Midbrain (tissue), 1 donor: ENCODE data around the gene LATS2.

Experiments
- DNase-seq: peaks from one replicate; lab custom pipeline; 2025; lab: John Stamatoyannopoulos, UW

LATS2 gene

GRCh38 chr13:21061029-21061763, at the start of gene LATS2:
TSS of gene LATS2 (minus strand) at chr13:21061586. CDS start at chr13:21046026, 15,560 bp downstream.
- DNase-seq: peak; percentile 89

- DNase-seq: no peak
These were observed 47.8 kb upstream of the LATS2 start for GRCh38 chr13:21109168-21109567.

DNA sequence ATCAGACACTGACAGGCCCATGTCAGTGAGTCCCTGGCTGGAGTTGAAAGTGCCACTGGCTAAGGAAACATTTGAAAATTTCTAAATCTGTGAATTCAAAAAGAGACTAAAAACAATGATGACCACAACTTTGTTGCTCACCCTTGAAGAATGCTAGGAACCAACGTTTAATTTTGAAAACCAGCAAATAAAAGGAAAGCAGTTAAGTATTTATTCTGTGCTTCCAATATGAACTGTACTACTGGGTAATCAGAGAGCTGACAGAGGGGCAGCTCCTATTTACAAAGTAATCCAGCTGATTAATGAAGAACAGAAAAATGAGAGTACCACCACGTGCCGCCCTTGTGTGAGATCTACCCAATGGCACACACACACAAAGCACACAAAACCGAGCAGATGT, 44.7 kb upstream of the LATS2 start:
- no peak for DNase-seq

GRCh38 chr13:21104199-21105019, 43.0 kb upstream of the LATS2 start:
- DNase-seq: no peak

- no peak for DNase-seq
These were observed 40.6 kb upstream of the LATS2 start for GRCh38 chr13:21101865-21102576.

DNA sequence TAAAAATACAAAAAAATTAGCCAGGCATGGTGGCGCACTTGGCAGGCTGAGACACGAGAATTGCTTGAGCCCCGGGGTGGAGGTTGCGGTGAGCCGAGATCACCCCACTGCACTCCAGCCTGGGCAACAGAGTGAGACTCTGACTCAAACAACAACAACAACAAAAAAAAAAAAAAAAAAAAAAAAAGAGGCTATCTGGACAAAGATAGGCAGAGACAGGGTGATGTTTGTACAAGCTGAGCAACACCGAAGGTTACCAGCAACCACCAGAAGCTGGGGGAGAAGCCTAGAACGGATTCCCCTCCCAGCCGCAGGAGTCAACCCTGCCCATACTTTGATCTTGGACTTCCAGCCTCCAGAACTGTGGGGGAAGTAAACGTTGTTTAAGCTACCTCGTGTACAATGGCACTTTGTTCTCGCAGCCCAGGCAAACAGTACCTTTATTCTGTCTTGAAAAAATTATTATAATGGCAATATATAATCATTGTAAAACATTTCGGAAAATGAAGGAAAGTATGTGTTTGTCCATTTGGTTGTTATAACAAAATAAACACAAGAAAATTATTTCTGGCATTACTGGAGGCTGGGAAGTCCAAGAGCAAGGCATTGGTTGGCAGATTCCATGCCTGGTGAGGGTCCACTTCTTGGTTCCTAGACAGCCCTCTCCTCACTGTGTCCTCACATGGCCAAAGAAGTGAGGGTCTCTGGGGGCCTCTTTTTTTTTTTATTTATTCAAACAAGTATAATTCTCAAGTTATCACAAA, 39.8 kb upstream of the LATS2 start:
- DNase-seq: no peak

- no peak for DNase-seq
These were observed 38.8 kb upstream of the LATS2 start for GRCh38 chr13:21100211-21100610.

- DNase-seq: no peak
These were observed 33.9 kb upstream of the LATS2 start for GRCh38 chr13:21095311-21095710.

DNA sequence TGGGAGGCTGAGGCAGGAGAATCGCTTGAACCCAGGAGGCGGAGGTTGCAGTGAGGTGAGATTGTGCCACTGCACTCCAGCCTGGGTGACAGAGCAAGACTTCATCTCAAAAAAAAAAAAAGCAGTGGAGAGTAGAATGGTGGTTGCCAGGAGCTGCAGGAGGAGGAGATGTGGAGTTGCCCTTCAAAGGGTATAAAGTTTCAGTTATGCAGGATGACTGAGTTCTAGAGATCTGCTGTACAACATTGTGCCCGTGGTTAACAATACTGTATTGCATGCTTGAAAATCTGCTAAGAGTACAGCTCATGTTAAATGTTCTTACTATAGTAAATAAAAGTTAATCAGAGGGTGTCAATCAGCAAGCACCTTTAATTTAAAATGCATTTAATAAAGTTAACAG, 28.4 kb upstream of the LATS2 start:
- DNase-seq: no peak

DNA sequence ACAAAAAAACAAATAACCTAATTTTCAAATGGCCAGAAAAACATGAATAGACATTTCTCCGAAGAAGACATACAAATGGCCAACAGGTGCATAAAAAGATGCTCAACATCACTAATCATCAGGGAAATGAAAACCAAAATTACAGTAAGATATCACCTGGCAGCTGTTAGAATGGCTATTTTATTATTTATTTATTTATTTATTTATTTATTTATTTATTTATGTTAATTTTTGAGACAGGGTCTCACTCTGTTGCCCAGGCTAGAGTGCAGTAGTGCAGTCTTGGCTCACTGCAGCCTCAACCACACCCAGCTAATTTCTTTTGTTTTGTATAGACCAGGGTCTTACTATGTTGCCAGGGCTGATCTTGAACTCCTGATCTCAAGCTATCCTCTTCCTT, 27.1 kb upstream of the LATS2 start:
- DNase-seq: no peak

DNA sequence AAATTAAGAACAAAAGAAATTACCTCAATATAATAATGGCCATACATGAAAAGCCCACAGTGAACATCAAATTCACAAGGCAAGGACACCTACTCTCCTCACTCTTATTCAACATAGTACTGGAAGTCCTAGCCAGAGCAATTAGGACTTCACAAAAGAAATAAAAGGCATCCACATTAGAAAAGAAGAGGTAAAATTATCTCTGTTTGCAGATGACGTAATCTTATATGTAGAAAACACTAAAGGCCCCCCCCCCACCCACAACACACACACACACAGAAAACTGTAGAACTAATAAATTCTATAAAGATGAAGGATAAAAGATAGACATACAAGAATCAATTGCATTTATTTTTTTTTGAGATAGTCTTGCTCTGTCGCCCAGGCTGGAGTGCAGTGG, 25.5 kb upstream of the LATS2 start:
- no peak for DNase-seq

DNA sequence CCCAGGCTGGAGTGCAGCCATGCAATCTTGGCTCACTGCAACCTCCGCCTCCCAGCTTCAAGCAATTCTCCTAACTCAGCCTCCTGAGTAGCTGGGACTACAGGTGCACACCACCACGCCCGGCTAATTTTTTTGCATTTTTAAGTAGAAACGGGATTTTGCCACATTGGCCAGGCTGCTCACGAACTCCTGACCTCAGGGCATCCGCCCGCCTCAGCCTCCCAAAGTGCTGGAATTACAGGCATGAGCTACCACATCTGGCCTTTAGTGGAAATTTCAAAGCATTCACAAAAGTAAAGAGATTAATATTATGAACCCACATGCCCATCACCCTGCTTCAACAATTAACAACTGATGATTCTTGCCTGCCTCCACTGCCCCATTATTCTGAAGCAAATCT, 20.5 kb upstream of the LATS2 start:
- no peak for DNase-seq

GRCh38 chr13:21080593-21080891, 19.2 kb upstream of the LATS2 start:
- no peak for DNase-seq

DNA sequence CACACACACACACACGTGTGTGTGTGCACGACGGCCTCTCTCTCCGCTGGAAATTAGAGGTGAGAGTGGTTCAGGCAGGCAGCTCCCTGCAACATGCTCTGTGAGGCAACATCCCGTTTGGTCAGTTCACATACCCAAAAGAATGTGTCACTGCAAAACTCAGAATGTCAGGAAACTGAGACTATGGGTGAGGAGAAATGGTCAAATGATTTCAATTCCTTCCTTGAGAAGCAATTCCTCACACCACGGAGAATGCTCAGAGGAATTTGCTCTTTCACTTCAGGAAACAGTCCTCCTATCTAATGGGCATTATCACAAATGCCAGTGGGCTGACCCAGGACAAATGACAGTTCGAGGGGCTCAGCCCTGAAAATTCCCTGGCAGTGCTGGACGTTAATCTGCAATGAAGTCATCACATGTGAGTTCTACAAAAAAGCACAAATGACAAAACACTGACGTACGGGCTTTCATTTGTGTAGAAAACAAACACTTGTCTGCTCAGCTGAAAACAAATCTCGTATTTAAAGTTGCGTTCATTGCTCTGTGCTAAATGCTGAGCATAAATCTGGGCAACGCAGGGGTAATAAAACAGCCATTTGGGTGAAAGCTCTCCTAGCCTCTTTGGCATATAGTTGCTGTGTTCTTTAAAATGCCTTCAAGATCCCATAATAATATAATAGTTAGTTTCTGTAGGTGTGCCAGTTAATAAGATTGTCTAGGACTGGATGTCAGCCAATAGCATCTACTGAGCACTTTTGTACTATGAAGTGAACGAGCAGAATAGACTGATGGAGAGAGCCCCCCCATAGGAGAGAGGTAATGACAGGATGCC, 18.6 kb upstream of the LATS2 start:
- DNase-seq: no peak

DNA sequence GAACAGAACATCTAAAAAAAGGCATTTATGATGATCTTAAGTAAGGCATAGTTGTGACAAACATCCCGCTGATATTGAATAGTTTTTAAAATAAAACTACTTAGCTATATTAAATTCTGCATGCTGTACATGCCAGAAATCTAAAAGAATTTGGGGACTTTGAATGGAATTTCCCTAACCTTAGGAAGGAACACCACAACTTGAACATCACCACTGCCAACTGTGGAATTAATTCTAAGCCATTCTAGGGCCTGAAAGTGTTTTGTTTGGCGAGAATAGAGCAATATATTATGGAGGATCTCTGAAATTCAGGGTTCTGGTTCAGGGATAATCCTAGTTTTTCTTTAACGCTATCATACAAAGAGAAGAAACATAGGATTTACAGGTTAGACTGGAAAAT, 17.8 kb upstream of the LATS2 start:
- no peak for DNase-seq

- no peak for DNase-seq
These were observed 17.1 kb upstream of the LATS2 start for GRCh38 chr13:21078501-21078900.

DNA sequence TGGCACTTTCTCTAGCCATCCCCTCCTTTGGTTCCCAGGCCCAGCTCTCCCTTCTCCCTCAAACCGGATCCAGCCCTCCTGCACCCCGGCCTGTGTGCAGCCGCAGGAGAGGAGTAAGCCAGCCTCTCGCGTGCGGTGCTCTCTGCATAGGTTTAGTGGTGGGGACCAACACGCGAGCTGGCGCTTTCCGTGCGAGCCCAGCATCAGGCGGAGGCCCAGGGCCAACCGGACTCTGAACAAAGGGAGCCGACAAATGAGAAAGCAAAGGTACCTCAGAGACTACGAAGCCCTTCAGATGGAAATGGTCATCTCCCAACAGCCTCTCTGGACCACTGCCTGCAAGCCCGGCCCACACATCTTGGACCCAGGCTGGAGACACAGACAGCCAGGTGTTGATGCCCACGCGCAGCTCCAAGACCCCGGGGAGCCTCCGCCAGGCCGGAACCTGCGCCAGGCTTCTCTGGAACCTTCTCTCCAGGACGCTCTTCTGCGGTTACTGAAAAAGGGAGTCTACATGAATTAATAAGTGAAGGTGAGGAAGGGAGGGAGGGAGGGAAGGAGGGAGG, 16.5 kb upstream of the LATS2 start:
- DNase-seq: no peak

GRCh38 chr13:21077076-21077787, 15.8 kb upstream of the LATS2 start:
- no peak for DNase-seq

- no peak for DNase-seq
These were observed 14.9 kb upstream of the LATS2 start for GRCh38 chr13:21076253-21076652.
